T follicular helper cell (primary cell): ENCODE results near the gene CC2D2B.
"Not testable (repeated sequence)": the region's sequence is repeated elsewhere in the genome, so short reads cannot be mapped to it uniquely, and the experiment has no call there.

ENCODE experiments used
- DNase-seq: peaks from one replicate; pipeline ENCODE4 v3.0.0-alpha.2; 2020; ENCODE audit warnings: low read depth
- total RNA-seq, 2 experiments: gene quantifications; one replicate each; lab custom pipeline; 2026; lab: John Stamatoyannopoulos, UW

CC2D2B gene
- 0 to 0.04 reads per million in 2 experiments for total RNA-seq

DNA sequence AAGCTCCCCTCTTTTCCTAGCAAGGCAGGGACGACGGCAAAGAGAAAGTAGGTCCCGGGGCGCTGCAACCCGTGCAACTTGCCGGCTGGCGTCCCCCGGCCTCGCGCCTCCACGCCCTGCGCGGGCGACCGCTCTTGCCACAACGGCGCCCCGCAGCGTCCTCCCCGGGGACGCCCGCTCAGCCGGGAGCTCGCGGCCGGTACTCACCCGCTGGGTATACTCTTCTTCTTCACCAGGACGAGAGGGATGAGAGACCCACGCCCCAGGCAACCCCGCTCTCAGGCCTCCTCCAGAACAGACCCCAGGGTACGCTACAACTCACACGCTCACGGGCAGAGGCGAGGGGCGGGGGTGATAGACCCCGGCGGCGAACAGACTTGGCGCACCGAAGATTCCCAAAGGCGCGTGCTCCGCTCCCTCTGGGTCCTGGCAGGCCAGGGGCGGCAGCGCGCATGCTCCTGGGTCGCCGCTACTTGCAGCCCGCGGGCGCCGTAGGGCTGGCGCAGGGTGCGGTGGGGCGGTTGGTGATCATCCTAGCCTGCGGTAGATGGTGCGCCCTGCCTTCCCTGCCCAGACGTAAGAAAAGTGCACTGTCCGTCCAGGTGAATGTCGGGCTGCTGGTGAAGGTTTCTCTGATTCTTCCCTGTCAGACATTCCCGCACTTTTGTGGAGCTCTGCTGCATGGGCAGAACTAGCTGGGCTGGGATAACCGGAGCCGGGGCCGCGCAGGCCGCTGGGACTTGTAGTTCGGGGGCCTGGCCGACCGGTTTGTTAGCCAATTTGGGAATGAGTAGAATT is at the start of gene CC2D2B:
Gene CC2D2B (plus strand): TSS at position 520 of the 798 bp plus-strand sequence. CDS start 3,349 bp downstream, outside the sequence.
- peak; percentile 21 for DNase-seq

GRCh38 chr10:95860166-95860940 is 47.4 kb upstream of the CC2D2B start:
- DNase-seq = no peak

GRCh38 chr10:95861386-95861785 is 46.4 kb upstream of the CC2D2B start:
- DNase-seq = no peak

DNA sequence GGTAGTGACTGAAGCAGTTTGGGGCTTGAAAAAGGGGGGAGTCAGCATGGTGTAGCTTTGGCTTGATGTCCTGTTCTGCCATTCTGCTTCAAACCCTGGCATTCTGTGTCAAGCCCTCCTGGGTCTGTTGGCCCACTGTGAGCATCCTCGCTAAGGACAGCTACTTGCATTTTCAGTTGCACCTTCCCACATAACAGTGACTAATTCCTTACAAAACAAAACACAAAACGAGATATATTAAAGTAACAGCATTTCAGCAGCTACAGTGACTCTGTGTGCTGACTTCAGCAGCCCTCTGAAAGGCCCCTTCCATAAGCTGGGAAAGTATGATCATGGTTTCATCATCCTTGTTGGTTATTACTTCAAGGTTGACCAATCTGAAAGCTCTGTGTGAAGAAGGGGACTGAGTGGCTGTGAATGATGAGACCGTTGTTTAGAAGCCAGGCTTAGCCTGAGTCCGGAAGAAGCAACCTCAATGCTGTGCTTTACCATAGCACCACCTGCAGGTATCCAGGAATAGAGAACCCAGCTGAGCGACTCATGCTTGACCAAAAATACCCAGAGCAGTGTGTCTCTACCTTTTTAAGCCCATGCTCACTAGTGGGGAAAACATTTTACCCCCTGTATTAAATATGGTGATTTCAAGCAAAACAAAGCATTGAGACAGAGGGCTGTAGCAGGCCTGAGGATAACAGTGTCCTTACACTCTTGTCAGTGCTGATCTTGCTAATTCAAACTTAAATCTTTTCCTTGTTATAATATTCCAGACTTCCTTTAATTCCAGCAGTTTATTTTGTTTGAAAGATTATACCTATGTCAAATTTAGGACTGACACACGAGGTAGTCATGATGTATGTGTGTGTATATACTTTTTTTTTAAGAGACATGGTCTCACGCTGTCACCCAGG is 42.6 kb upstream of the CC2D2B start:
- peak; percentile 4 for DNase-seq

DNA sequence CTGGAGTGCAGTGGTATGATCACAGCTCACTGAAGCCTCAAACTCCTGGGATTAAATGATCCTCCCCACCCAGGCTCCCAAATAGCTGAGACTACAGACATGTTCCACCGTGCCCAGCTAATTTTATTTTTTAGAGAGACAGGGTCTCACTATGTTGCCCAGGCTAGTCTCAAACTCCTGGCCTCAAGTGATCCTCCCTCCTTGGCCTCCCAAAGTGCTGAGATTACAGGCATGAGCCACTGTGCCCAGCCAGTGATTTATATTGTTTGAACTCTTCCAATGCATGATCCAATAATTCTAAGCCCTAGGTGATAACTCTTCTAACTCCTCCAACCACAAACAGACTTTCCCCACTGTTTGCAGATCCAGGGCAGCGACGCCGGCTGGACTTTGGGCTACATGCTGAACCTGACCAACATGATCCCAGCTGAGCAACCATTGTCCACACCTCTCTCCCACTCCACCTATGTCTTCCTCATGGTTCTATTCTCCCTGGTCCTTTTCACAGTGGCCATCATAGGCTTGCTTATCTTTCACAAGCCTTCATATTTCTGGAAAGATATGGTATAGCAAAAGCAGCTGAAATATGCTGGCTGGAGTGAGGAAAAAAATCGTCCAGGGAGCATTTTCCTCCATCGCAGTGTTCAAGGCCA is 41.8 kb upstream of the CC2D2B start:
- DNase-seq = no peak

DNA sequence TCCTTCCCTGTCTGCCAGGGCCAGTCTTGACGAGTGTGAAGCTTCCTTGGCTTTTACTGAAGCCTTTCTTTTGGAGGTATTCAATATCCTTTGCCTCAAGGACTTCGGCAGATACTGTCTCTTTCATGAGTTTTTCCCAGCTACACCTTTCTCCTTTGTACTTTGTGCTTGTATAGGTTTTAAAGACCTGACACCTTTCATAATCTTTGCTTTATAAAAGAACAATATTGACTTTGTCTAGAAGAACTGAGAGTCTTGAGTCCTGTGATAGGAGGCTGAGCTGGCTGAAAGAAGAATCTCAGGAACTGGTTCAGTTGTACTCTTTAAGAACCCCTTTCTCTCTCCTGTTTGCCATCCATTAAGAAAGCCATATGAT is 41.3 kb upstream of the CC2D2B start:
- no peak for DNase-seq

GRCh38 chr10:95867866-95868265 is 39.9 kb upstream of the CC2D2B start:
- no peak for DNase-seq

GRCh38 chr10:95872158-95872711 is 35.5 kb upstream of the CC2D2B start:
- no peak for DNase-seq

DNA sequence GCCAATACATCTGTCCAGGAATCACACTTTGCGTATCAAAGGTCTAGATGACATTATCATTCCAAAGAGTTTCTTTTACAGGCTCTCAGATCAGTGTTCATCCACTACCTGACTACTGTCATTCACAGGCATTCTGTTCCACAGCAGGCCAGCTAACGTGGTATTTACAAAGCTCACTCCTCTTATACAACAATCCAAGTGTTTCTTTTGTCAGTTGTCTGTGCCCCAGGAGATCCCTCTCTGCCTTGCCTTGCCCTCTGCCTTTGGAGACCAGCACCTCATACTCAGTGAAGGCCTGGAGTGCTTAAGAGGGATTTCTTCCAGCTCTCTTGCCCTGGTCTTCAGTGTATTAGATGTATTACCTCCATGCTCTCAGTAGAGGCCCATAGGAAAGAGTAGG is 34.6 kb upstream of the CC2D2B start:
- no peak for DNase-seq

DNA sequence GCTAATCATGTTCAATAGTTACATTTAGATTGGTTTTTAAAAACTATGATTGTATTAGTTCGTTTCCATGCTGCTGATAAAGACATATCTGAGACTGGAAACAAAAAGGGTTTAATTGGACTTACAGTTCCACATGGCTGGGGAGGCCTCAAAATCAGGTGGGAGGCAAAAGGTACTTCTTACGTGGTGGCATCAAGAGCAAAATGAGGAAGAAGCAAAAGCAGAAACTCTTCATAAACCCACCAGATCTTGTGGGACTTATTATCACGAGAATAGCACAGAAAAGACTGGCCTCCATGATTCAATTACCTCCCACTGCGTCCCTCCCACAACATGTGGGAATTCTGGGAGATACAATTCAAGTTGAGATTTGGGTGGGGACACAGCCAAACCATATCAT is 34.1 kb upstream of the CC2D2B start:
- no peak for DNase-seq

DNA sequence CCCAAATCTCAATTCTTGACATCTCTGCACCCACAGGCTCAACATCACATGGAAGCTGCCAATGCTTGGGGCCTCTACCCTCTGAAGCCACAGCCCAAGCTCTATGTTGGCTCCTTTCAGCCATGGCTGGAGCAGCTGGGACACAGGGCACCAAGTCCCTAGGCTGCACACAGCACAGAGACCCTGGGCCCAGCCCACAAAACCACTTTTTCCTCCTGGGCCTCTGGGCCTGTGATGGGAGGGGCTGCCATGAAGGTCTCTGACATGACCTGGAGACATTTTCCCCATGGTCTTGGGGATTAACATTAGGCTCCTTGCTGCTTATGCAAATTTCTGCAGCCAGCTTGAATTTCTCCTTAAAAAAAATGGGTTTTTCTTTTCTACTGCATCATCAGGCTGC is 33.0 kb upstream of the CC2D2B start:
- not testable (repeated sequence) for DNase-seq

DNA sequence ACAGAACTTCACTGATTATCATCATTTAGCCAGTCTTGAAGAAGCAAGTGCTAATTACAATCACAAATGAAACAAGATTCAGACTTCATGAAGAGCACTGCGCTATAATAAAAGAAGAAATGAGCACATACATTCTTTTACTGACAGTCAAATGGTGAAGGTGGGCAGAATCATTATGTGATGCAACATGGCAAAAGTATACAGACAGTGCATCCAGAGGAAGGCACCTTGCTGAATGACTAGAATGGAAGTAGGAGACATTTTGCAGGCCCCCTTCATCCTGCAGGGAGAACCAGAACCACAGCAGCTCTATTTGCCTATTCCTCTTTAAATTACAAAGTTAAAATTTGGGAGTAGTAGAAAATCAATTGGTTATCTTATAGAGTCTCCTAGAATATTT is 31.0 kb upstream of the CC2D2B start:
- DNase-seq = no peak

GRCh38 chr10:95877881-95878280 is 29.9 kb upstream of the CC2D2B start:
- no peak for DNase-seq

DNA sequence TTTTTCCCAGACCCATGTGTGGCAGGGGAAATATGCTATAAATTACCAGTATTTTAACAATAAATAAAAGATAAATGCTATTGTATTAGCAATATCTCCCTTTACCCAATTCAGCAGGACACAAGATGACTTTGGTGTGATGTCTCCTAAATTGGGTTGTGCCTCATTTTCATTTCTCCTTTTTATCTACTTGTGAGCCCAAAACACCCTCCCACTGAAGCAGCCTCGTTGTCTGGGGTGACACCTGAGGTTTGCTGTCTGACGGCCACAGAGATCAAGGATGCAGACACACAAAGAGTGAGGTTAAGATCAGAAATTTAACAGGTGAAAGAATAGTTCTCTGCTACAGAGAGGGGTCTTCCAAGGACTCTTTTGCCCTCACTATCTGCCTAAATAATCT is 27.1 kb upstream of the CC2D2B start:
- DNase-seq = no peak

GRCh38 chr10:95881316-95881715 is 26.5 kb upstream of the CC2D2B start:
- DNase-seq = no peak

GRCh38 chr10:95889830-95890229 is 17.9 kb upstream of the CC2D2B start:
- no peak for DNase-seq

DNA sequence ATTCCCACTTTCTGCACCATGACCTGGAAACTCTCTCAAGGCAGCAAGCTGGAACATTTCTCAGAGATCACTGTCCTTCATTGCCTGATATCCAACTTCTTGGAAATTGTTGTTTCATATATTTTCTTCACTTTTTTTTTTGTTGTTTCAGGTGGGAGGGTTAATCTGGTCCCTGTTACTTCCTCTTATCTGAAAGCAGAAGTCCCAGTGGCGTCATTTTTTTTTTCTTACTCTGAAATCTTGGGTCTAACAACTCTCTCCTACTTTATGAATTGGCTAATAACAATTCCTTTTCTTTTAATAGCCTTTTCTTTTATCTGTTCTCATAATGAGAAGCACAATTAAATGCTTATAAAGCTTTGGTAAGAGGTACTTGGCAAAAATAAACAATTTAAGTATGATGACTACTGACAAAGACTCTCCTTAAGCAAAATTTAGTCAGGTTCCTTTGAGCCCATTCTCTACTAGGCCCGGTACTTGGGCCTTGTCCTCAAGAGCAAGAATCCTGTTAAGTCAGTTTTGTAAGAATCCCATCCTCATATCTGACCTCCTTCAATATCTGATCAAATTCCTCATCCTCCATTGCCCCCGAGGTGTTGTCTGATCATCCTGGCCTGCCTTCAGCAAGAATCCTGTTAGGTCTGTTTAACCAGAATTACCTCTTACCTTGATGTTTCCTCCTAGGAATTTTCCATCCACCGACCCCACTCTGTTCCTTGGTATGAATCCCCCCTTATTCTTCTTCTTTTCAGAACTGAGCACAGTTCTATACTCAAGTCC is 11.5 kb upstream of the CC2D2B start:
- DNase-seq = no peak

GRCh38 chr10:95905897-95906580 is 1.7 kb upstream of the CC2D2B start:
- not testable (repeated sequence) for DNase-seq

GRCh38 chr10:95906677-95907455 is 909 bp upstream of the CC2D2B start:
- peak; percentile 2 for DNase-seq
